C4-2B (cell line): ENCODE data around the gene ERC2.

ENCODE experiments used
- H3K27ac ChIP-seq: fragments of 450-650 bp; 2 replicates; pipeline ENCODE4 v1.5.1; 2017
- ZFX ChIP-seq: fragments of 450-650 bp; IDR thresholded peaks from 2 replicates; pipeline ENCODE4 v1.6.1; 2017
- TF ChIP-seq, protein P1 (sequence below): fragments of 450-650 bp; conservative IDR thresholded peaks from 2 replicates; pipeline ENCODE4 v1.5.1; 2017; ENCODE audit warnings: mild to moderate bottlenecking

Gene ERC2

DNA sequence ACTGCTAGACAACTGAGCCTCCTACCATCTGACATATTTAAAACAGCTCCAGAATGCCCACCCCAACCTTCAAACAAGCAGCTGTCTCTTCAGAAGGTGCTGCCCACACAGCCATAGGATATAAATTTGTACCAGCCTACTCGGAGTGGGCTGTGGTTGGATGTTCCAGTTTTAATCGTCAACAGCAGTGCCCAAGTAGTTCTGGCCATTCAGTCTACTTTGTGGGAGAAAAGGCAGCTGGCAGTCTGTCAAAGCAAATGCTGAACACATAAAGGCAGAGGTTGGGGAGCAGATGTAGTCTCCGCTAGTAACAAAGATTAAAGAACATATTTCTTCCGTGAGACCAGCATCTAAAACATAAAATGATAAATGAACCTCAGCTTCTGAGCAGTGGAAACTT is 15.9 kb upstream of the ERC2 start:
- TF ChIP-seq, protein P1, sequence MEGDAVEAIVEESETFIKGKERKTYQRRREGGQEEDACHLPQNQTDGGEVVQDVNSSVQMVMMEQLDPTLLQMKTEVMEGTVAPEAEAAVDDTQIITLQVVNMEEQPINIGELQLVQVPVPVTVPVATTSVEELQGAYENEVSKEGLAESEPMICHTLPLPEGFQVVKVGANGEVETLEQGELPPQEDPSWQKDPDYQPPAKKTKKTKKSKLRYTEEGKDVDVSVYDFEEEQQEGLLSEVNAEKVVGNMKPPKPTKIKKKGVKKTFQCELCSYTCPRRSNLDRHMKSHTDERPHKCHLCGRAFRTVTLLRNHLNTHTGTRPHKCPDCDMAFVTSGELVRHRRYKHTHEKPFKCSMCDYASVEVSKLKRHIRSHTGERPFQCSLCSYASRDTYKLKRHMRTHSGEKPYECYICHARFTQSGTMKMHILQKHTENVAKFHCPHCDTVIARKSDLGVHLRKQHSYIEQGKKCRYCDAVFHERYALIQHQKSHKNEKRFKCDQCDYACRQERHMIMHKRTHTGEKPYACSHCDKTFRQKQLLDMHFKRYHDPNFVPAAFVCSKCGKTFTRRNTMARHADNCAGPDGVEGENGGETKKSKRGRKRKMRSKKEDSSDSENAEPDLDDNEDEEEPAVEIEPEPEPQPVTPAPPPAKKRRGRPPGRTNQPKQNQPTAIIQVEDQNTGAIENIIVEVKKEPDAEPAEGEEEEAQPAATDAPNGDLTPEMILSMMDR: no peak
- TF ChIP-seq ZFX: no peak
- H3K27ac ChIP-seq: no peak overlapping the region

DNA sequence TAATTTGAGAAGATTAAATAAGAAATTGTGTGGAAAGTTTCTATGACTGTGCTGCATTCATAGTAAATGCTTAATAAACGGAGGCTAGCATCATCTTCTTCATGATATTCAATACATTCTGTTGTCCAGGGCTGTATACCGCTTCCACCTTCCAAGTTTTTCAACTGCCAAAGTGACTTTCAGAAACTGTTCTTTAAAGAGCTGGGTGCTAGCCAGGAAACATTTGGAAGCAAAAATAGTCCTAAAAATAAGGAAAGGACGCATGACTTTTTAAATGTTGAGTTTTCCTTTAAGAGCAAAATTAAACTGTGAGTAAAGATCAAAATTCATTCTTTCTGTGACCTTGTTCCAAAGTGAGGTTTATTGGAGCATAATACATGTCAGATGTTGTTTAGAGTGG is 9.4 kb upstream of the ERC2 start:
- TF ChIP-seq, protein P1: no peak
- H3K27ac ChIP-seq: no peak overlapping the region

DNA sequence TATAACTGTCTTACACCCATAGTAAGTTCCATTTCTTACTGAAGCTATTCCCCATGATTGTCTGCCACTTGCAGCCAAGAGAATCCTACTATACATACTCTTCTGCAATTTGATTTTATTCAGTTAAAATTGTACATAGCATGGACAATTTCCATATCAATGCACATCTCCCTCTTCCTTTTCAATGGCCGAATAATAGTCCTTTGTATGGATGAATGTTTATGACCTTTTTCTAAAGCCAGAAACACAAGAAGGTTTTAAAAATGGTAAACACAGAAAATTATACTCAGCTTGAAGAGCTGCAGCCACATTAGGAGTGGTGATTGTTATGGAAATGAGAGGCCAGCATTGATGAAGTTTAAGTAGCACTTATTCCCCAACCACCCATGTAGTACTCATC is 8.5 kb upstream of the ERC2 start:
- no peak overlapping the region for H3K27ac ChIP-seq
- TF ChIP-seq, protein P1: no peak
- no peak for TF ChIP-seq ZFX

DNA sequence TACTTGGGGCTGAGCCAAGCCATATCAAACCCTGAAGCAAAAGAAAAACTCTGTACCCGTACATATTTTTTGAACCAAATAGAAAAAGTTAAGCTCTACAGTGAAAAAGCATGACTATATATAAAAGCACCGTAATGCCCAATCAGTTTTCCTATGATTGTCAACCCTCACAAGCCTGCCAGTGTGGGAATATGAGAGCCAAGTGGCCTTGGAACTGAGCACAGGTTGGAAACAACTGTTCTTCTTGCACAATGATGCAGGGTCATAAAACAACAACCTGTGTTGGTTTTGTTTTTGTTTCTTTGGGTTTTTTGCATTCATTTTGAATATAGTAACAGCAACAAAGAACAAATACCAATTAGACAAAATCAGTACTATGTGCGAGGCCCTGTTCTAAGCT is 3.5 kb upstream of the ERC2 start:
- TF ChIP-seq ZFX: no peak
- TF ChIP-seq, protein P1: no peak
- no peak overlapping the region for H3K27ac ChIP-seq

DNA sequence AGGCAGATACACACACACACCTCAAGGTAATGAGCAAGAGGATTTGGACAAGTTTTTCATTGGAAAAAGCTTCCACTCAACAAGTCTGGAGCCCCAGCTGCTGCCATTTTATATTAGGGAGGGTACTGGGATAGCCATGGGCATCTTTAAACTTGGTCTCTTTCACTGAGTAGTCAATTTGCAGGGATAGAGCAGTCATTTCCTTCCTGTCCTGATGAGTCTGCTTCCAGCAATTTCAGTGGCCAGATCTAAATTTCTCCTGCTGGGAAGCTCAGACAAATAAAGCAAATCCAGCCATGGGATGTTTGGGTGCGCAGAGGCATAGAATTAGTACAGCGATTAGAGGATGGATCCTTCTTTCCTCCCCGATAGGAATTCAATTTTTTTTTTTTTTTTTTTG is 874 bp upstream of the ERC2 start:
- H3K27ac ChIP-seq: no peak overlapping the region
- no peak for TF ChIP-seq ZFX

DNA sequence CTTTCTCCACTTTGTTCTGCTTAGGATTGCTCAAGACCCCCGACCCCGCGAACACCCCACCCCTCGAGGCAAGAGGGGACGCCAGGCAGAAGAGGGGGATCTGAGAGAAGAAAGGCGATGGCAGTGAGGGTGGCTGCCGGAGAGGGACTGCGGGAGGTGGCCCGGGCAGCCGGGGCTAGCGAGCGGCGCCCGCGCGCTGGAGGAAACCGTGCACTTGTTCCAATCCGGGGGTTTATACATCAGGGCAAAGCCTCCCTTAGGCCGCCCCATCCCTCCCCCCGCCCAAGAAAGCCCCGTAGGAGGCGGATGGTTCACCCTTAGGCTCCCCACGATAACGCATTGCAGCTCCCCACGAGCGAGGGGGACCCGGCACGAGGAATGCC is 475 bp downstream of the ERC2 start:
- H3K27ac ChIP-seq: no peak overlapping the region
- TF ChIP-seq ZFX: no peak
- TF ChIP-seq, protein P1: no peak

DNA sequence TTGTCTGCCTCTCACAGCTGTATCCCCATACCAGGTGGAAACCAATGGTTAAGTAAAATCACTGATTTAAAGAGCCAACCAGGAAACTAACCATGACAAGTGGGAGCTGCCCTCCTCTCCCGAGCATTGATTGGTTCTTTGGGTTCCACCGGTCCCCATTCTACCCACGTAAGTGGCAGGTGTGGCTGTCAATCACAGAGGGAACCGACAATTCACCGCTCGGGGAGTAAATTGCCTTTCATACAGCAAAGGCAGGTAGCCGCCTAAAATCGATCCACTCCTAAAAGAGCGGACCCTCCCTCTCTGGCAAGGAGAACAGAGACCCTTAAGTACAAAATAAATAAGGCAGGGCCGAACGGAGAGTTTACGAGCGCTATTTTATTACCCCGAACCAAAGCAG is 1.2 kb downstream of the ERC2 start:
- TF ChIP-seq, protein P1: no peak
- TF ChIP-seq ZFX: no peak

DNA sequence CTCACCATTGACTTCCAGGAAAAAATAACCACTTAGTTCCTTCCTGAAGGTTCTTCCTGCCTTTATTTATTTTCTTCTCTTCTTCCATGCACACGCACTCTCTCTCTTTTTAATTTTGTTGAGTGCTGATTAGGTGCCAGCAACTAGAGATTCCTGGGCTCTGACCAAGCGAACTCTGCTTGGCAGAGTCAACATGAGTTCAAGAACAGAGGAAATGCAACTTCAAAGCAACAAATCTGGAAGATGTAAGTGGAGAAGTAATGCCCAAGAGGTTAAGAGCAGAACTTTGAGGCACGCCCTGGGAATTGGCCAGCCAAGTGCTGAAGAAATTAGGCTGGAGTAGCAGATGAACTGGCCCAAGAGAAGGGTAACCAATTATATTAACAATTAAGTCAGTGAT is 8.5 kb downstream of the ERC2 start:
- TF ChIP-seq ZFX: no peak
- TF ChIP-seq, protein P1: no peak

More for the DNA sequence above, 1.2 kb downstream of the ERC2 start:
- H3K27ac ChIP-seq: no peak overlapping the region

More for the DNA sequence above, 8.5 kb downstream of the ERC2 start:
- H3K27ac ChIP-seq: no peak overlapping the region
